RPMI8226 (cell line): ENCODE measurements around the gene CDH13.

ENCODE experiments used
- DNase-seq: peaks from one replicate; pipeline ENCODE4 v3.0.0-alpha.2; 2015

CDH13 gene

DNA sequence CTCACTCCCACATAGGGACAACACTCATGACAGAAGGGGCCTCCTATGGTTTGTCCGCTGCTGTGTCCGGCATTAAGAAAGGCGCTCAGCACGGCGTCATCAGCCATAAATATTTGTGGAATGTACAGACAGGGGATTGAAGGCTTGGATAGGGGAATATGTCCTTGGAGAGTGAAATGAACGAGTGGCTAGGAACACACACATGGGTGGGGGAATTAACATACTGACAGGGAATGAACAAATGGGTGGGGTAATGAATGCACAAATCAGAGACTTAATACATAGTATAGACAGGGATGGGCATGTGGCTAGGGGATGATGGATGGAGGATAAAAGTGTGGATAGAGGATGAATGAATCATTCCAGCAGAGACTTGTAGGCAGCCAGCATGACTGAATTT lies 1027.0 kb downstream of the CDH13 start:
- no peak for DNase-seq

DNA sequence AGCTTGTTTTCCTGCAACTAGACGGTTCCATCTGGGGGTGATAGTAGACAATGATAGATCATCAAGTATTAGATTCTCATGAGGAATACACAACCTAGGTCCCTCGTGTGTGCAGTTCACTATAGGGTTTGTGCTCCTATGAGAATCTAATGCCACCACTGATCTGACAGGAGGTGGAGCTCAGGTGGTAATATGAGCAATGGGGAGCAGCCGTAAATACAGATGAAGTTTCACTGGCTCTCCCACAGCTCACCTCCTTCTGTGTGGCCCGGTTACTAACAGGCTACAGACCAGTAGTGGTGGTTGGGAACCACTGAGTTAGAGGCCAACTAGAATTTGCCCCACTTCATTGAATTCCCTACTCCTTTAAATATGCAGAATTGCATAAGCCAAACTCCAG lies 1033.5 kb downstream of the CDH13 start:
- no peak for DNase-seq

GRCh38 chr16:83661656-83662055 lies 1034.9 kb downstream of the CDH13 start:
- no peak for DNase-seq

DNA sequence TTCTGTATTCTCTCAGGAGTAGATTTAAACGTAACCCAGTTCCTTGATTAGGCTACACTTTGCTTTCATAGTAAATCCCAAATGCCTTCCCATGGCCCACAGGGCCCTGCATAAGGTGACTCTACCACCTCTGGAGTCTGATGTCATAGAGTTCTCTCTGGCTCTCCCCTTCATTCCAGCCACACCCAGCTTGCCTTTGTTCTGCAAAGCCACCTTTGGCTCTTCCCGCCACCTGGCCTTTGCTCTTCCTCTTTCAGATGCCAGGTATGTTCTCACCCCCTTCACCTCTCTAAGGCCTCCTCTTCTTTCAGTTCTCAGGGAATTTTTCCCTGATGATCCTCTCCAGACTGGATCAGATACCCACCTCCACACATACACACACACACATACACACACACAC lies 1039.7 kb downstream of the CDH13 start:
- DNase-seq, result no peak

GRCh38 chr16:83669456-83669855 lies 1042.7 kb downstream of the CDH13 start:
- no peak for DNase-seq

- DNase-seq, result no peak
Observed at GRCh38 chr16:83674931-83675535, 1048.3 kb downstream of the CDH13 start.

GRCh38 chr16:83676086-83676485 lies 1049.3 kb downstream of the CDH13 start:
- DNase-seq, result no peak

- DNase-seq, result no peak
Observed at GRCh38 chr16:83680980-83681379, 1054.2 kb downstream of the CDH13 start.

- DNase-seq, result no peak
Observed at GRCh38 chr16:83681381-83681956, 1054.7 kb downstream of the CDH13 start.

GRCh38 chr16:83682116-83682867 lies 1055.5 kb downstream of the CDH13 start:
- no peak for DNase-seq

DNA sequence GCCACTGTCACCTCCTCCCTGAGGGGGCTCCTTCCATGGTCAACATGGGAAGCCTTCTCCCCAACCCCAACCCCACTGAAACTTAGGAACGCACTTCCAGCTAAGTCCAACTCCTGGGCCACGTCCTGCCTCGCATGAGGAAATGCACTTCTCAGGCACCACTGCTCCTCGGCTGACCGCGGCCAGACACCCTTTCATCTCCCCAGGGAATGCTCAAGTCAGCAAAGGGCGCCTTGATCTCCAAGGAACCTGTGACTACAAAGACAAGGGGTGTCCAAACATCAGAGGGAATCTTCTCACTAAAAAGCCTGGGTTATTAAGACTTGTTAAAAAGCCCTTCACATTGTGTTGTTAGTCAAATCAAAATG lies 1056.1 kb downstream of the CDH13 start:
- DNase-seq, result no peak

GRCh38 chr16:83685615-83686165 lies 1058.9 kb downstream of the CDH13 start:
- no peak for DNase-seq

DNA sequence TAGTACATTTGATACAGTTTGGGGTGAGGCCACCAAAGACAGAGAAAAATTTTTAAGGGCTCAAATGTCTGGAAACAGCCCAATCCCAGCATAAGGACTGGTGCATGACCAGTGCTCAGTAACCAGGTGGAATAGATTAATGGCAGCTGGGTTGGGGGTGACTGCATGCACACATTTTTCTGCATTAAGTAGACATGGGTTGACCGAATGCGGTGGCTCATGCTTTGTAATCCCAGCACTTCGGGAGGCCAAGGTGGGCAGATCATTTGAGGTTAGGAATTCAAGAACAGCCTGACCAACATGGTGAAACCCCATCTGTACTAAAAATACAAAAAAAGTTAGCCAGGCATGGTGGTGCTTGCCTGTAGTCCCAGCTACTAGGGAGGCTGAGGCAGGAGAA lies 1060.0 kb downstream of the CDH13 start:
- no peak for DNase-seq

GRCh38 chr16:83689385-83689831 lies 1062.6 kb downstream of the CDH13 start:
- no peak for DNase-seq

- no peak for DNase-seq
Observed at GRCh38 chr16:83692224-83692623, 1065.5 kb downstream of the CDH13 start.

- DNase-seq, result no peak
Observed at GRCh38 chr16:83698964-83699363, 1072.2 kb downstream of the CDH13 start.

GRCh38 chr16:83699817-83700216 lies 1073.0 kb downstream of the CDH13 start:
- no peak for DNase-seq

DNA sequence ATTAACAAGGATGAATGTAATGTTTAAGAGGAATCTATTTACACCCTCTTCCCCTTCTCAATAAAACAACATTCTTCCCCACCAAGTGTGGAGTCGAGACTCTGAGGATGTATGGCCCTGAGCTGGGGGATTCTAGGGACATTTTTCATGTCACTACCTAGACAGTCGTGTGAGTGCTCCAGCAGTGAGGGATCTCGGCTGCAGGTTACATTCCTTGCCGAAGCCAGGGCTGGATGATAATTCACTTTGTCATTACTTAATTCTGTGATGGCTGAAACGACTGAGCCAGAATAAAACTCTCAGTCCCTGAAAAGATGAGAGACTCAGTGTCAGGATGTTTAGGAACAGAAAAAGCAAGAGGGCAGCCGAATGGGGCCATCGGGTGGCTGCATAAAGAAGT lies 1074.1 kb downstream of the CDH13 start:
- no peak for DNase-seq

DNA sequence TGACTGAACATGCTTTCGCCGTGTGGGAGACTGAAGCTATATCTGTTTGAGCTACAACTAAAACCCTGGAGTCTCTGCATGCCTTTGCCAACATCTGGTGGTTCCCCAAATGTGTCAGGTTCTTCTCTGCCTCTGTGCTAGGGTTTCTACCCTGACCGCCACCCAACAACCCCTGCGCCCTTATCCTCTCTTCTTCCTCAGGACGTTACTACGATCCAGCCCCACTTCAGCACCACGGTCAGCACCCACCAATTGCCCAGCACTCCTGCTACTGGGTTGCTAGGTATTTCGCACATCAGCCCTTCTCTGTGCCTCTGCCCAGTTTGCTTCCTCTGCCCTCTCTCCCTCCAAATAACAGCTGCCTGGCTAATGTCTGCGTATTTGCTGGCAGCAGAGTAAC lies 1074.7 kb downstream of the CDH13 start:
- peak; percentile 58 for DNase-seq

DNA sequence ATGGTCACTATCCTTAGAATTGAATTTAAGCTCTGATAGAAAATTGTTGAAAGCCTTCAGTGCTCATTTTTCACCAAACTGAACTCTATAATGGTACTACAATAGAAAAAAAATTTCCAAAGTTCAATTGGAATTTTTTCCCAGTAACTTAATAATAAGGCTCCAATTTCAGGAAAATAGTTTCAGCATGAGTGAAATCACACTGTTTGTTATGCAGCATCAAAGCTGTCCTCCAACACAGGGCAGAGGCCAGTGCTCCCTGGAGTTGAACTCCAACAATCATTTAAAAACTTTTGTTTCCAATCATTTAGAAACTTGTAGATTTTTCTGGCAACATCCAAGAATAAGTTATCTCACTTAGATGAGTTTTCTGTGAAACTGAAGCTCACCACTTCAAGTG lies 1077.9 kb downstream of the CDH13 start:
- DNase-seq, result no peak

DNA sequence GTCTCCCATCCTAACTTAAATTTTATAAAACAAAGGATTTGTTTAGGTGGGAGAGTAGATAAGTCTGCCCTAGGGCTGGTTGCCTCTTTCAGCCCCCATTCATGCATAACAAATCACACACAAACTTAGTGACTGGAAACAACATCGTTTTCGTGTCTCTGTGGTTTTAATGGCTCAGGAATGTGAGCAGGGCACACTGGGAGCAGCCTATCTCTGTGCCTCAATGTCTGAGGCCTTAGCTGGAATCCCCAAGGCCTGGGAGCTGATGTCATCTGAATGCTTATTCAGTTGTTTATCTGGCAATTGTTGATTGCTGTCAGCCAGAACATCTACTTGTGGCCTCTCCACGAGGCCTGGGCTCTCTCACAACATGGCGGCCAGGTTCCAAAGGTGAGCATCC lies 1079.1 kb downstream of the CDH13 start:
- DNase-seq, result no peak

DNA sequence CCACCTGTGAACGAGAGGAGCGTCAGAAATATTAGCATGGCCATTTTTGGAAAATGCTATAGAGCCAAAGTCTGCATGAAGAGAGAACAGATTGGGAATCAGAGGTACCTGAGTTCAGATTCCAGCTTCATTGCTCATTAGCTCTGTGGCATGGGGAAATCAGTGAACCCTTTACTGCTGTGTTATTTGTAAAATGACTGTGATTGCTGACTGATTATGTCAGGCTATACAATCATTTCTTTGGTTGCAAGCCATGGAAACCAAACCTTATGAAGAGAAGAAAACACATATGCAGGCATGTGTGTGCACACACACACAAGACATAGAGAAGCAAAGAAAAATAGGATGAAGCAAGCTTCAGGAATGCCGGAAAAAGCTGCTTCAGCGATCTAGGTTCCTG lies 1079.6 kb downstream of the CDH13 start:
- DNase-seq, result no peak

GRCh38 chr16:83711069-83711468 lies 1084.3 kb downstream of the CDH13 start:
- DNase-seq, result no peak

- no peak for DNase-seq
Observed at GRCh38 chr16:83713597-83713996, 1086.8 kb downstream of the CDH13 start.
